GM12878 (cell line): Measurements from ENCODE around the gene FRK. TPM values are rescaled to one million over a fixed set of nuclear protein-coding genes. Genes with fewer than 3 reads are reported as not detected.
"Not testable (repeated sequence)": the region's sequence is repeated elsewhere in the genome, so short reads cannot be mapped to it uniquely, and the experiment has no call there.

Experiments
- ATAC-seq: fragments of 200-7000 bp; cut with Tn5 transposase; 3 replicates; pipeline ENCODE4 v1.9.1; 2020; ENCODE audit warnings: mild to moderate bottlenecking, moderate library complexity
- BruUV-seq: library from RNA; stranded (reverse); fragments of 400-500 nt; replicated peaks from 2 replicates; lab custom pipeline; 2021; lab: Mats Ljungman, UMichigan
- CTCF ChIA-PET: fragments of 300-600 bp; sonication (Branson Sonifier 250); formaldehyde crosslinking; extraction: SDS; loops from one replicate; lab custom pipeline; 2021; ENCODE audit warnings: inconsistent platforms; lab: Yijun Ruan, JAX
- POLR2A ChIA-PET: fragments of 350-600 bp; formaldehyde crosslinking; extraction: SDS; loops from one replicate; lab custom pipeline; 2021; ENCODE audit warnings: inconsistent platforms; lab: Charles Lee
- RAD21 ChIA-PET: fragments of 300-600 bp; sonication (Branson Sonifier 250); formaldehyde crosslinking; loops from one replicate; lab custom pipeline; 2023; ENCODE audit warnings: antibody characterized with exemption; ENCODE audit not compliant: unreplicated experiment; lab: Charles Lee
- SMC1A ChIA-PET: fragments of 300-600 bp; sonication (Branson Sonifier 250); formaldehyde crosslinking; loops from one replicate; lab custom pipeline; 2023; ENCODE audit not compliant: unreplicated experiment, uncharacterized antibody; lab: Charles Lee
- DNase-seq: peaks from one replicate; pipeline ENCODE4 v3.0.0-alpha.2; 2011; ENCODE audit warnings: low read depth, low spot score
- FAIRE-seq: peaks from 3 replicates; lab custom pipeline; 2011; peaks lifted over from hg19 to GRCh38; lab: Jason Lieb, UNC
- H2AFZ ChIP-seq: 2 replicates; pipeline ENCODE4 v1.6.0; 2011; ENCODE audit warnings: low read depth, low read length, control low read depth; ENCODE audit not compliant: control insufficient read depth
- H3K27ac ChIP-seq: 2 replicates; pipeline ENCODE4 v1.5.1; 2011; ENCODE audit warnings: control low read depth; ENCODE audit not compliant: control insufficient read depth, insufficient read depth
- H3K27me3 ChIP-seq, 2 experiments: replicated peaks in 1 of 2; 2 replicates each; pipeline versions ENCODE4 v1.6.0 to v1.6.1; 2011; ENCODE audit warnings: low read length in 1 of 2; ENCODE audit not compliant: control insufficient read depth in 2 of 2, insufficient read depth in 2 of 2
- H3K36me3 ChIP-seq, 2 experiments: 2 replicates each; pipeline ENCODE4 v1.5.1; 2011; ENCODE audit warnings: low read length in 1 of 2; ENCODE audit not compliant: control insufficient read depth in 2 of 2, insufficient read depth in 2 of 2
- H3K4me1 ChIP-seq: 2 replicates; pipeline ENCODE4 v1.6.1; 2011; ENCODE audit warnings: mild to moderate bottlenecking, low read length, moderate library complexity, mixed read lengths; ENCODE audit not compliant: control insufficient read depth, insufficient read depth
- H3K4me2 ChIP-seq: 2 replicates; pipeline ENCODE4 v1.6.0; 2011; ENCODE audit warnings: control low read depth; ENCODE audit not compliant: control insufficient read depth, insufficient read depth
- H3K4me3 ChIP-seq: fragments of 200-600 bp; sonication (generic); 2 replicates; pipeline ENCODE4 v1.5.1; 2016
- H3K79me2 ChIP-seq: 2 replicates; pipeline ENCODE4 v1.6.0; 2011; ENCODE audit warnings: low read length; ENCODE audit not compliant: control insufficient read depth, insufficient read depth
- H3K9ac ChIP-seq: 2 replicates; pipeline ENCODE4 v1.8.0; 2011; ENCODE audit warnings: low read length, control low read depth, mixed read lengths; ENCODE audit not compliant: control insufficient read depth, insufficient read depth
- H3K9me3 ChIP-seq: replicated peaks from 3 replicates; pipeline ENCODE4 v1.5.1; 2011; ENCODE audit warnings: mild to moderate bottlenecking, low read length; ENCODE audit not compliant: control insufficient read depth, insufficient read depth
- H4K20me1 ChIP-seq: 2 replicates; pipeline ENCODE4 v1.6.0; 2011; ENCODE audit not compliant: control insufficient read depth, insufficient read depth
- ASH2L ChIP-seq: fragments of 300-600, 200-600 bp; sonication (generic); IDR thresholded peaks from 2 replicates; pipeline ENCODE4 v1.6.1; 2017; ENCODE audit warnings: low read depth, mild to moderate bottlenecking, borderline replicate concordance
- CREB1 ChIP-seq: IDR thresholded peaks from 2 replicates; pipeline ENCODE4 v1.6.1; 2012; ENCODE audit warnings: low read depth, mild to moderate bottlenecking, inconsistent platforms
- MTA3 ChIP-seq: IDR thresholded peaks from 2 replicates; pipeline ENCODE4 v1.6.1; 2012; ENCODE audit warnings: low read length, inconsistent platforms, borderline replicate concordance
- NFYA ChIP-seq: IDR thresholded peaks from 2 replicates; pipeline ENCODE4 v1.6.1; 2011; ENCODE audit warnings: low read depth, mild to moderate bottlenecking, low read length, improper control_type of control experiment, borderline replicate concordance
- NR2C1 ChIP-seq: fragments of 450-650 bp; IDR thresholded peaks from 2 replicates; pipeline ENCODE4 v1.6.1; 2017; ENCODE audit warnings: antibody characterized with exemption, mild to moderate bottlenecking, moderate library complexity
- NR2C2 ChIP-seq: IDR thresholded peaks from 2 replicates; pipeline ENCODE4 v1.6.1; 2011; ENCODE audit warnings: borderline replicate concordance, low read depth; ENCODE audit not compliant: control insufficient read depth, insufficient read length
- NR2F1 ChIP-seq: fragments of 450-650 bp; conservative IDR thresholded peaks from 2 replicates; pipeline ENCODE4 v1.6.1; 2017; ENCODE audit warnings: mild to moderate bottlenecking
- SREBF2 ChIP-seq: IDR thresholded peaks from 2 replicates; pipeline ENCODE4 v1.6.1; 2012; ENCODE audit warnings: mild to moderate bottlenecking, low read length
- ZNF274 ChIP-seq: IDR thresholded peaks from one replicate; pipeline ENCODE4 v1.8.0; 2011; ENCODE audit not compliant: insufficient read length, insufficient read depth
- WGBS: methylation state at CpG from one replicate; pipeline ENCODE4 v1.1.6; 2016; ENCODE audit warnings: low lambda C conversion rate; ENCODE audit not compliant: insufficient replicate concordance, insufficient coverage; ENCODE audit errors: missing lambda C conversion rate; 5-methylcytosine and 5-hydroxymethylcytosine counted together
- in situ Hi-C: fragments of 300-500 bp; cut with MboI; formaldehyde crosslinking; loops from 9 replicates; pipeline ENCODE4 v1.14.3; 2018; ENCODE audit warnings: mixed read lengths
- intact Hi-C: fragments of 100-400 bp; cut with micrococcal nuclease; formaldehyde crosslinking; loops from one replicate; pipeline ENCODE4 v1.14.2; 2022; ENCODE audit not compliant: unreplicated experiment
- polyA plus RNA-seq, 11 experiments: library from polyadenylated mRNA; depleted of rRNA in 4 of 11; unstranded in 6 of 11; stranded (reverse) in 5 of 11; fragments of >200 nt; fragmentation: Nextera tagmentation in 4 of 11; fragmentation: Illumina TruSeq in 1 of 11; extraction: Ambion mirVana in 4 of 11; extraction: Trizol in 1 of 11; gene quantifications; 1 replicate in 1 of 11; 2 replicates in 10 of 11; pipeline versions ENCODE4 v1.2.1 to v1.2.3, GENCODE V29; 2011 to 2016; ENCODE audit warnings: inconsistent platforms in 2 of 11, missing spikeins in 2 of 11, low read depth in 1 of 11
- total RNA-seq, 4 experiments: library from RNA; depleted of rRNA in 3 of 4; stranded (reverse); fragments of >200 nt in 3 of 4; fragmentation: Illumina TruSeq in 1 of 4; extraction: Trizol in 1 of 4; gene quantifications; 2 replicates each; pipeline versions ENCODE4 v1.2.1 to v1.2.3, GENCODE V29; 2013 to 2021

Gene FRK
- total and polyA plus RNA-seq, 10 of the 15 experiments (the other 5 are each of a cell fraction or from before 2014, with no cell fraction given): 0.29 to 2.4 (median 1.2) TPM

- intact Hi-C loops, SMC1A ChIA-PET, CTCF ChIA-PET, H3K4me2 ChIP-seq, POLR2A ChIA-PET, BruUV-seq, H4K20me1 ChIP-seq, H3K9ac ChIP-seq, H3K36me3 ChIP-seq, H3K9me3 ChIP-seq, H3K4me3 ChIP-seq, ATAC-seq, in situ Hi-C loops, H3K79me2 ChIP-seq, RAD21 ChIA-PET, H2AFZ ChIP-seq, H3K4me1 ChIP-seq, H3K27ac ChIP-seq, FAIRE-seq, H3K27me3 ChIP-seq, DNase-seq: not testable (repeated sequence)
Observed at GRCh38 chr6:115944829-115945228, 115.9 kb downstream of the FRK start.

DNA sequence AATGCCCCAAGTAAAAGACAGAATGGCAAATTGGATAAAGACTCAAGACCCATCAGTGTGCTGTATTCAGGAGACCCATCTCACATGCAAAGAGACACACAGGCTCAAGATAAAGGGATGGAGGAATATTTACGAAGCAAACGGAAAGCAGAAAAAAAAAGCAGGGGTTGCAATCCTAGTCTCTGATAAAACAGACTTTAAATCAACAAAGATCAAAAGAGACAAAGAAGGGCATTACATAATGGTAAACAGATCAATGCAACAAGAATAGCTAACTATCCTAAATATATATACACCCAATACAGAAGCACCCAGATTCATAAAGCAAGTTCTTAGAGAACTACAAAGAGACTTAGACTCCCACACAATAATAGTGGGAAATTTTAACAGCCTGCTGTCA is 123.2 kb downstream of the FRK start:
- CTCF ChIA-PET, POLR2A ChIA-PET, H3K9ac ChIP-seq, H3K4me2 ChIP-seq, H3K4me1 ChIP-seq, H4K20me1 ChIP-seq, FAIRE-seq, H3K79me2 ChIP-seq, ATAC-seq, RAD21 ChIA-PET, SMC1A ChIA-PET, intact Hi-C loops, H3K27ac ChIP-seq, H3K4me3 ChIP-seq, DNase-seq, H3K36me3 ChIP-seq, H3K27me3 ChIP-seq, H2AFZ ChIP-seq, in situ Hi-C loops, BruUV-seq, H3K9me3 ChIP-seq: not testable (repeated sequence)
- WGBS: 94% methylated on average over 2 of the region's 2 CpGs

GRCh38 chr6:115935361-115935760 is 125.3 kb downstream of the FRK start:
- H3K27me3 ChIP-seq: no peaks in the 10 kb centered on the region
- POLR2A ChIA-PET: no interaction called here
- H4K20me1 ChIP-seq: no peaks in the 10 kb centered on the region
- no peaks in the 10 kb centered on the region for H3K4me1 ChIP-seq
- no peak overlapping the region for H3K4me2 ChIP-seq
- H3K4me3 ChIP-seq: no peak overlapping the region
- SMC1A ChIA-PET: no interaction called here
- in situ Hi-C loops: no loop called here
- DNase-seq (no peak), ATAC-seq (no peak), FAIRE-seq (no peak)
- 40% methylated on average over 8 of the region's 8 CpGs for WGBS
- intact Hi-C loops: no loop called here
- RAD21 ChIA-PET: no interaction called here
- CTCF ChIA-PET: no interaction called here
- no peak overlapping the region for H2AFZ ChIP-seq
- H3K36me3 ChIP-seq: no peaks in the 10 kb centered on the region
- no peaks in the 10 kb centered on the region for H3K79me2 ChIP-seq
- BruUV-seq: no TSS peak
- H3K9ac ChIP-seq: no peak overlapping the region
- no peaks in the 10 kb centered on the region for H3K9me3 ChIP-seq
- H3K27ac ChIP-seq: no peak overlapping the region
- TF ChIP-seq NR2C1 (no peak), ASH2L (no peak), NR2F1 (no peak), ZNF274 (no peak), MTA3 (no peak), NFYA (no peak), CREB1 (no peak), SREBF2 (no peak), NR2C2 (no peak)
